Measurements from ENCODE around the gene DOCK4.

The DOCK4 gene

DNA sequence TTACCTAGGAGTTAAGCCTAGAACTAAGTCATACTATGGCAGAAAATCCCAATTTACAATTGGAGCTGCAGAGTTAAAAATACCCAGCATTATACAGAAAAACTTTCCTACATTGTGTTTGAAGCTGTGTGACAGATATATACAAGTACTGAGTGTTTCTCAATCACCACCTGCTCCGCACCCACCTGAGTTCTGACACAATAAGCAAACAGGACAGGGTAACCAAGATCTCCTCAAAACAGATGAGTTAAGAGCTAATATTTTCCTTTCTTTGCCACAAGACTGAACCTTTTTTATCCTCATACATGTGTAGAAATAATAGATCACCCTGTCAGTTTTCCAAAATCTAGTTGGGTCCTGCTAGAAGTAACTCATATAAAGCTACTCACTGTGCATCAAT is 186.3 kb downstream of the DOCK4 start:
- no peak for DNase-seq (ENCODE audit: low read depth, low spot score)
- Histone ChIP-seq H3K4me3 (ENCODE audit: insufficient read length, low read depth) (no peak overlapping the region), H3K27me3 (ENCODE audit: insufficient read depth, insufficient read length) (no peaks in the 10 kb centered on the region), H3K9ac (ENCODE audit: insufficient read length, low read depth) (no peak overlapping the region), H3K9me3 (ENCODE audit: insufficient read depth, low read length) (no peaks in the 10 kb centered on the region), H3K4me1 (ENCODE audit: insufficient read depth, insufficient read length) (no peaks in the 10 kb centered on the region), H3K36me3 (ENCODE audit: insufficient read depth, insufficient read length, low read length) (no peaks in the 10 kb centered on the region)
- TF ChIP-seq ZNF274 (IDR thresholded peaks at IDR 0.05; ENCODE audit: low read depth, low read length) (no peak), YY1 (IDR thresholded peaks at IDR 0.05; ENCODE audit: insufficient read depth, insufficient read length) (no peak), SUZ12 (IDR thresholded peaks at IDR 0.05; ENCODE audit: extremely low read depth, insufficient read depth, insufficient read length) (no peak)

DNA sequence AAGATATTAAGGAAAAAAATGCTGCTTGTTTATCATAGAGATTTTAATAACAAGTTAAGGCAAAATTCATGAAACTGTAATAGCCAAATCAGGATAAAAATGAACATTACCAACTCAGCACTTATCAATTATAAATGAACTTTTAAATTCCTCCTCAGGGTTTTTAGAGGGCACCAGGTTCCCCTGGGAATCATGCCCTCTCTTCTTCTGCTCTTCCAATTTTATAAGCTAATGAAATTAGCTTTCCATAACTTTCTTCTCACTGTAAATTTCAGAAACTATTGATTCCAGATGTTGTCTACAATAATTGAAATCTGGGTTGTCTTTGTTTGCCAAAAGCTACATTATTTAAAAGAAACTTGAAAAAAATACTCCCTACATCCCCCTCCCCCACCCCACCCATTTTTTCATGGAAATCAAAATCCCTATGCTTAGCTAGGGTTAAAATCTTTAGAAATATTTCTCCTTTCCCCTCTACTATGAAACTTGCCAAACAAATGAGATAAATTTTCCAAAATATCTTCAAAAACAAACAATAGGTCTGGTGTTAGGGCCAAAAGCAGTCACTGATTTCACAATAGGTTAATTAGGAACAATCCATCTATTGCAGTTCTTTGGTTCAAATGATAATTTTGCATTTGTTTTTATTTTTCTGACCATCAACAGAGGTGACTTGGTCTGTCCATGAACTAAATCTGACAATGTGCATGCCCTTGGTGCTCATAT is 187.7 kb downstream of the DOCK4 start:
- no peaks in the 10 kb centered on the region for H3K9me3 ChIP-seq (ENCODE audit: insufficient read depth, low read length)
- no peak overlapping the region for H3K4me3 ChIP-seq (ENCODE audit: insufficient read length, low read depth)
- H3K27me3 ChIP-seq (ENCODE audit: insufficient read depth, insufficient read length): no peaks in the 10 kb centered on the region
- no peak for DNase-seq (ENCODE audit: low read depth, low spot score)
- H3K36me3 ChIP-seq (ENCODE audit: insufficient read depth, insufficient read length, low read length): no peaks in the 10 kb centered on the region
- H3K4me1 ChIP-seq (ENCODE audit: insufficient read depth, insufficient read length): no peaks in the 10 kb centered on the region
- TF ChIP-seq YY1 (IDR thresholded peaks at IDR 0.05; ENCODE audit: insufficient read depth, insufficient read length) (no peak), SUZ12 (IDR thresholded peaks at IDR 0.05; ENCODE audit: extremely low read depth, insufficient read depth, insufficient read length) (no peak), ZNF274 (IDR thresholded peaks at IDR 0.05; ENCODE audit: low read depth, low read length) (no peak)
- no peak overlapping the region for H3K9ac ChIP-seq (ENCODE audit: insufficient read length, low read depth)

DNA sequence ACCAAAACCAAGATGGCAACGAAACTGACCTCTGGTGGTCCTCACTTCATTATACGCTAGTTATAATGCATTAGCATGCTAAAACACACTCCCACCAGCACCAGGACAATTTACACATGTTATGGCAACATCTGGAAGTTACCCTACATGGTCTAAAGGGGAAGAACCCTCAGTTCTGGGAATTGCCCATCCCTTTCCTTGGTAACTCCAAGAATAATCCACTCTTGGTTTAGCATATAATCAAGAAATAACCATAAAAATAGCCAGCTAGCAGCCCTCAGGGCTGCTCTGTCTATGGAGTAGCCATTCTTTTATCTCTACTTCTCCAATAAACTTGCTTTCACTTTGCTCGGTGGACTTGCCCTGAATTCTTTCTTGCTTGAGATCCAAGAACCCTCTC is 191.1 kb downstream of the DOCK4 start:
- H3K4me1 ChIP-seq (ENCODE audit: insufficient read depth, insufficient read length): no peaks in the 10 kb centered on the region
- no peaks in the 10 kb centered on the region for H3K27me3 ChIP-seq (ENCODE audit: insufficient read depth, insufficient read length)
- no peaks in the 10 kb centered on the region for H3K9me3 ChIP-seq (ENCODE audit: insufficient read depth, low read length)
- no peak overlapping the region for H3K9ac ChIP-seq (ENCODE audit: insufficient read length, low read depth)
- H3K36me3 ChIP-seq (ENCODE audit: insufficient read depth, insufficient read length, low read length): no peaks in the 10 kb centered on the region
- no peak overlapping the region for H3K4me3 ChIP-seq (ENCODE audit: insufficient read length, low read depth)
- TF ChIP-seq ZNF274 (IDR thresholded peaks at IDR 0.05; ENCODE audit: low read depth, low read length) (no peak), SUZ12 (IDR thresholded peaks at IDR 0.05; ENCODE audit: extremely low read depth, insufficient read depth, insufficient read length) (no peak), YY1 (IDR thresholded peaks at IDR 0.05; ENCODE audit: insufficient read depth, insufficient read length) (no peak)
- no peak for DNase-seq (ENCODE audit: low read depth, low spot score)

DNA sequence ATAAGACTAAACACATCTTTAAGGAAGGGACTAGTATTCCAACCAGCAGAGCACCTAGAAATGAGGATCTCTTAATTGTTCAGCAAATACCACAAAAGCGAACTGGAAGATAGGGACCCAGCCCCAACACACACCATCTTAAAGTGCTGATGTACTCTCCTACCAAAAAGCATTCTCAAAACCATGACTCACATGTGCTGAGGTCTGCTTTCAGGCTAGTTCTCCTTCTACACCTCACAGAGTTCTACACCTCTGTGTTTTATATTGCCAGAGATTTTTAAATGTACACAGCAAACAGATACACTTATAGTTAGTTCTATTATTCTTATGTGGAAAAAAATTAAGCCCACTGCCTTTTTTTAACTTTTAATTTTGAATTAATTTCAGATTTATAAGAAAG is 191.9 kb downstream of the DOCK4 start:
- Histone ChIP-seq H3K4me3 (ENCODE audit: insufficient read length, low read depth) (no peak overlapping the region), H3K27me3 (ENCODE audit: insufficient read depth, insufficient read length) (no peaks in the 10 kb centered on the region), H3K4me1 (ENCODE audit: insufficient read depth, insufficient read length) (no peaks in the 10 kb centered on the region), H3K9me3 (ENCODE audit: insufficient read depth, low read length) (no peaks in the 10 kb centered on the region), H3K9ac (ENCODE audit: insufficient read length, low read depth) (no peak overlapping the region), H3K36me3 (ENCODE audit: insufficient read depth, insufficient read length, low read length) (no peaks in the 10 kb centered on the region)
- TF ChIP-seq YY1 (IDR thresholded peaks at IDR 0.05; ENCODE audit: insufficient read depth, insufficient read length) (no peak), SUZ12 (IDR thresholded peaks at IDR 0.05; ENCODE audit: extremely low read depth, insufficient read depth, insufficient read length) (no peak), ZNF274 (IDR thresholded peaks at IDR 0.05; ENCODE audit: low read depth, low read length) (no peak)
- no peak for DNase-seq (ENCODE audit: low read depth, low spot score)

DNA sequence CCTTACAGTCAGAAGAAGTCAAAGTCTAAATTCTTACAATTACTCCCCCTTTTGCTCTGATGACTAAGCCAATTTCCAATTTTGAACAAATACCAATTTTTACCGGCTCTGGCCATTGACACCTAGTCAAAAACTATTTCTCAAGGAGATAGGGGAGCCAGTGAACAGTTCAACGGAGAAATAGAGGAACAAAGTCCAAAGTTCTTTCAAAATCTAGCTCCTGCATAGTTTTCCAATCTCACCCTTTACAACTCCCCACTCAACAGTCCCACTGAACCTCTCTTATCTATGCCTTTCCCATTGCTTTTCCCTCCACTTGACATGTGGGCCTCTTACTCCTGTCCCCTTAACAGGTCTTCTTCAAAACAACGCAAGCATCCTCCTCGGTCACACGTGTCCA is 192.9 kb downstream of the DOCK4 start:
- TF ChIP-seq ZNF274 (IDR thresholded peaks at IDR 0.05; ENCODE audit: low read depth, low read length): no peak
- TF ChIP-seq YY1 (IDR thresholded peaks at IDR 0.05; ENCODE audit: insufficient read depth, insufficient read length): no peak
- TF ChIP-seq SUZ12 (IDR thresholded peaks at IDR 0.05; ENCODE audit: extremely low read depth, insufficient read depth, insufficient read length): no peak
- no peaks in the 10 kb centered on the region for H3K4me1 ChIP-seq (ENCODE audit: insufficient read depth, insufficient read length)

DNA sequence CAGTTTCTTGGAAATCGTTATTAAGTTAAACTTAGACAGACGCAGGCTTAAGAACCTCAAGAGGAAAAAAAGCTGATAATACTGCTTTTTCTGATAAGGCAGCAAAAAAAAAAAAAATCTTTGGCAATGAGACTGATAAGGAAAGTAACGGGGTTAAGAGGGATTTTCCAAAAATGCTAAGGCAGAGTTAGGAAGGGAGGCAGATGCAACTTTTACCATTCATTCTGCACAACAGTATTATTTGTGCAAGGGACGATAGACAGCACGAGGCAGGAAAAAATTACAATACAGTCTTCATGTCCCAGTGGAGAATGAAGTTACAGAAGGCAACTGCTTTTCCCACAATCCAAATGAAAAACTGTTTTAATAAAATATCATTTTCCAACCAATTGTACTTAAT is 194.0 kb downstream of the DOCK4 start:
- TF ChIP-seq SUZ12 (IDR thresholded peaks at IDR 0.05; ENCODE audit: extremely low read depth, insufficient read depth, insufficient read length) (no peak), ZNF274 (IDR thresholded peaks at IDR 0.05; ENCODE audit: low read depth, low read length) (no peak), YY1 (IDR thresholded peaks at IDR 0.05; ENCODE audit: insufficient read depth, insufficient read length) (no peak)
- Histone ChIP-seq H3K4me3 (ENCODE audit: insufficient read length, low read depth) (no peak overlapping the region), H3K9ac (ENCODE audit: insufficient read length, low read depth) (no peak overlapping the region), H3K27me3 (ENCODE audit: insufficient read depth, insufficient read length) (no peaks in the 10 kb centered on the region), H3K4me1 (ENCODE audit: insufficient read depth, insufficient read length) (no peaks in the 10 kb centered on the region), H3K9me3 (ENCODE audit: insufficient read depth, low read length) (no peaks in the 10 kb centered on the region), H3K36me3 (ENCODE audit: insufficient read depth, insufficient read length, low read length) (no peaks in the 10 kb centered on the region)
- no peak for DNase-seq (ENCODE audit: low read depth, low spot score)

More for the DNA sequence above, 192.9 kb downstream of the DOCK4 start:
- no peaks in the 10 kb centered on the region for H3K27me3 ChIP-seq (ENCODE audit: insufficient read depth, insufficient read length)
- no peaks in the 10 kb centered on the region for H3K9me3 ChIP-seq (ENCODE audit: insufficient read depth, low read length)
- DNase-seq (ENCODE audit: low read depth, low spot score): no peak
- no peak overlapping the region for H3K4me3 ChIP-seq (ENCODE audit: insufficient read length, low read depth)
- H3K9ac ChIP-seq (ENCODE audit: insufficient read length, low read depth): no peak overlapping the region
- no peaks in the 10 kb centered on the region for H3K36me3 ChIP-seq (ENCODE audit: insufficient read depth, insufficient read length, low read length)

DNA sequence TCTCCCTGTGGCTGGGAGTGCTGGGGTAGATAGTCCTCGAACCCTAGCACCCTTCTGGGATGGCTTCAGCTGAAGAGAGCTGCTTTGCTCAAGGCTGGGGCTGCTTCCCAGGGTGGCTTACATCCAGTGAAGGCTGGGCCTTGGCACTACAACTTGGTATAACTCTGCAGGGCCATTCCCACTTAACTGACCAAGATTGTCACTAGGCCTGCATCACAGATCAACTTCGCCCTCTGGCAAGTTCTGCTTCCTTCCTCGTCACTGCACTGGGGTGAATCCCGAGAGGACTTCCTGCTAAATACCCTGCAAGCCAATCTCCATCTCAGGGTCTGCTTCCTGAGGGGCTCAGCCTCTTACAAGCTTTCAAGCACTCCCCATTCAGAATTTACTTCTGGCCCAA is 195.2 kb downstream of the DOCK4 start:
- DNase-seq (ENCODE audit: low read depth, low spot score): no peak
- TF ChIP-seq SUZ12 (IDR thresholded peaks at IDR 0.05; ENCODE audit: extremely low read depth, insufficient read depth, insufficient read length): no peak
- TF ChIP-seq YY1 (IDR thresholded peaks at IDR 0.05; ENCODE audit: insufficient read depth, insufficient read length): no peak
- TF ChIP-seq ZNF274 (IDR thresholded peaks at IDR 0.05; ENCODE audit: low read depth, low read length): no peak
- no peak overlapping the region for H3K9ac ChIP-seq (ENCODE audit: insufficient read length, low read depth)

More for the DNA sequence above, 195.2 kb downstream of the DOCK4 start:
- Histone ChIP-seq H3K27me3 (ENCODE audit: insufficient read depth, insufficient read length) (no peaks in the 10 kb centered on the region), H3K4me3 (ENCODE audit: insufficient read length, low read depth) (no peak overlapping the region), H3K4me1 (ENCODE audit: insufficient read depth, insufficient read length) (no peaks in the 10 kb centered on the region), H3K9me3 (ENCODE audit: insufficient read depth, low read length) (no peaks in the 10 kb centered on the region), H3K36me3 (ENCODE audit: insufficient read depth, insufficient read length, low read length) (no peaks in the 10 kb centered on the region)

Data from NT2/D1 (cell line).